Stimulated activated memory B cell treated with anti-CD40 and anti-IgM and Interleukin-4, amounts not matched to agents 10 μg/mL and 1 μg/mL and 100 μg/mL, for 72 hours (primary cell): ENCODE results near the gene SLC2A2.
A peak's percentile ranks its signal among the peaks of the same experiment; 100 is the strongest.

Experiments used
- ATAC-seq: fragments of 150-1000 bp; cut with Tn5 transposase; 2 replicates; pipeline ENCODE4 v1.10.0; 2021
- H3K27ac Mint-ChIP-seq: one replicate; pipeline ENCODE4 v1.8.0; 2022; ENCODE audit warnings: mild to moderate bottlenecking, mixed read lengths
- H3K27me3 Mint-ChIP-seq: one replicate; pipeline ENCODE4 v1.8.0; 2022; ENCODE audit warnings: mixed read lengths
- H3K36me3 Mint-ChIP-seq: one replicate; pipeline ENCODE4 v1.8.0; 2022; ENCODE audit warnings: mixed read lengths
- H3K4me1 Mint-ChIP-seq: one replicate; pipeline ENCODE4 v1.8.0; 2022; ENCODE audit warnings: mixed read lengths
- H3K4me3 Mint-ChIP-seq: one replicate; pipeline ENCODE4 v1.8.0; 2022; ENCODE audit warnings: mild to moderate bottlenecking, moderate library complexity, mixed read lengths
- H3K9me3 Mint-ChIP-seq: one replicate; pipeline ENCODE4 v1.8.0; 2022; ENCODE audit warnings: mixed read lengths

SLC2A2 gene

DNA sequence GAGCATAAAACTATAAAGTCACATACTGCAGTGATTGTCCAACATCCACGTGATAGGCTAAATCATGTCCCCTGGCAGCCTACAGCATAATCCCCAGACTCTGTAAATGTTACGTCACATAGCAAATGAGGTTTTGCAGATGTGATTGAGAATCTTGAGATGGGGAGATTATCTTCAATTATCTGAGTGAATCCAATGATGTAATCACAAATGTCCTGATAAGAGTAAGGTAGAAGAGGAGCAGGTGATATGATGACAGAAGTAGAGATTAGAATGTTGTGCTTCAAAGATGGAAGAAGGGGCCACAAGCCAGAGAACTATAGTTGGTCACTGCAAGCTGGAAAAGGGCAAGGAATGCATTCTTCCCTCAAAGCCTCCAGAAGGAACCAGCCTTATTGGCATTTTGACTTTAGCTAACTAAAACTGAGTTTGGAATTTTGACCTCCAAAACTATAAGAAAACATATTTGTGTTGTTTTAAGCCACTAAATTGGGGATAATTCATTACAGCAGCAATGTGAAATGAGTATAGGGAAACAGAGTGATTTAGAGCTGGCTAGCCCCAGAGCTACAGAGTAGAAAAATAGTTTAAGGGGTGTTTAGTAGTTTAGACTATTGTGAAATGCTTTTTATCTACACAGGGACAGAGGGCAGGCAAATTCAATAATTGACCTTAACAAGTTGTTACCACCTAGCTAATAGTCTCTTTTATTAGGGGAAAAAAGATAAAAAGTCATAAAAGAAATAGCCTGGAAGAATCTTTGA, 15.2 kb downstream of the SLC2A2 start:
- H3K27ac Mint-ChIP-seq, result no peak overlapping the region
- H3K9me3 Mint-ChIP-seq, result no peaks in the 10 kb centered on the region
- no peak overlapping the region for H3K4me3 Mint-ChIP-seq
- H3K36me3 Mint-ChIP-seq, result no peaks in the 10 kb centered on the region
- no peaks in the 10 kb centered on the region for H3K4me1 Mint-ChIP-seq
- no peak for ATAC-seq
- H3K27me3 Mint-ChIP-seq, result peaks cover 9% of the 10 kb centered on the region

DNA sequence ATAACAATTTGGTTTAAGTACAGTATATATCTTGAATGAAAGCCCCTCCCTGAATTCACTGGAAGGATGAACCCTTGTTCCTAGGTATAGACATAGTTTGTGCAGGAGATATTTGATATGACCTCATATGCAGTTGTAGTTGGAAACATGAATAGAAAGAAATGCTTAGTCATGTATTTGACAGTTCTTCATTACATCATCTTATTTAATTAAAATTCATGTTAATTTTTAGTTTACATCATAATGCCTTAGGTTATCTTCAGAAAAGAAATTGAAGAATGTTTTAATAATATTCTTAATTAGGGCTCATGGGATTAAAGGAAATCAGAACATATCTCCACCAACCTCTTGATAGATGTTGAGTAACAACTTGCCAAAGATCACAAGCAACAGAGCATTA, 19.2 kb downstream of the SLC2A2 start:
- no peak for ATAC-seq
- Mint-ChIP-seq H3K27me3 (no peaks in the 10 kb centered on the region), H3K27ac (no peak overlapping the region), H3K9me3 (no peaks in the 10 kb centered on the region), H3K4me3 (no peak overlapping the region), H3K4me1 (no peaks in the 10 kb centered on the region), H3K36me3 (no peaks in the 10 kb centered on the region)

DNA sequence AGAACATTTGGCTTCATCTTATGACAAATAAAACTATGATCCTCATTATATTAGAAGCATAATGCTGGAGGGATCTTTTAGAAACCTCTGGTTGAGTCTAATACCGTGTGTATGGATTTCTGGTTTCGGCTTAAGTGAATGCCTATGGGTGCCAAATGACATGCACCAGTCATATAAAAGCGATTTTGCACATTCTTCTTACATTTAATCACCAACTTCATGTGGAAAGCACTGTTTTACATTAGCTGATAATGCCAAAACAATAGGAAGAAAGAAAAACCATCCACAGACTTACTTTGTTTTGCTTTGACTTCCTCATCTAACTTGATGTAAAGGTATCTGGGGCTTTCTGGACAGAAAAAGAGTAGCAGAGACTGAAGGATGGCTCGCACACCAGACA, 20.9 kb downstream of the SLC2A2 start:
- Mint-ChIP-seq H3K27me3 (no peaks in the 10 kb centered on the region), H3K36me3 (no peaks in the 10 kb centered on the region), H3K4me3 (no peak overlapping the region), H3K9me3 (no peaks in the 10 kb centered on the region), H3K4me1 (no peaks in the 10 kb centered on the region), H3K27ac (no peak overlapping the region)
- ATAC-seq, result no peak

DNA sequence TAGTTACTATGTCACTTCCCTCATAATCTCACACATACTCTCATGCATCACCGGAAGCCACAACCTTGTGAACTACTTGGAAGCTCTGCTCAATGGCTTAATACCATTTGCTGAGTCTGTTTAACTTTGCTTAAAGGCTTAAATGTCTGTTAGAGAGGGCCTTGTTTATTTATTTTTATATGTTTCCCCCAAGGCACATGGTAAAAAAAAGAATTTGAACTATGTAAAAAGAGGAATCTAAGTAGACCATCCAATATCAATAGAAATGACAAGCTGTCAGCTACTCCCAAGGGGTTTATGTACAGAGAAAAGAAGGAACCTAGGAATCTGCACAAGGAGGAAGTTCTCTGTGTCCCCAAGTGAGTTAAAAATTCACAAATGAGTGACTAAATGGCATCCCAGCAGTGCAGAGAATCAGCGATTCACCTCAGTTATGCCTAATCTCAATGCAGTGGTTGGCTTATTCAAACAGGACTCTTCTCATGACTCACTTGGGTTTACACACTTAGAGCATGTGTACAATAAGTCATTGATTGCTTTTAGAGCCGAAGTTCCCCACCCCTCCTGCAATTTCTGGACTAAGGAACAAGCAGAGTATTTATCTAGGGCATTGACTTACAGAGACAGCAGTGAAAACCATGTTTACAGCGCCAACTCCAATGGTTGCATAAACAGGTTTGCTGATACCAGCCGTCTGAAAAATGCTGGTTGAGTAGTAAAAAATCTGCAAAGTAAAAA, 24.4 kb downstream of the SLC2A2 start:
- no peaks in the 10 kb centered on the region for H3K4me1 Mint-ChIP-seq

DNA sequence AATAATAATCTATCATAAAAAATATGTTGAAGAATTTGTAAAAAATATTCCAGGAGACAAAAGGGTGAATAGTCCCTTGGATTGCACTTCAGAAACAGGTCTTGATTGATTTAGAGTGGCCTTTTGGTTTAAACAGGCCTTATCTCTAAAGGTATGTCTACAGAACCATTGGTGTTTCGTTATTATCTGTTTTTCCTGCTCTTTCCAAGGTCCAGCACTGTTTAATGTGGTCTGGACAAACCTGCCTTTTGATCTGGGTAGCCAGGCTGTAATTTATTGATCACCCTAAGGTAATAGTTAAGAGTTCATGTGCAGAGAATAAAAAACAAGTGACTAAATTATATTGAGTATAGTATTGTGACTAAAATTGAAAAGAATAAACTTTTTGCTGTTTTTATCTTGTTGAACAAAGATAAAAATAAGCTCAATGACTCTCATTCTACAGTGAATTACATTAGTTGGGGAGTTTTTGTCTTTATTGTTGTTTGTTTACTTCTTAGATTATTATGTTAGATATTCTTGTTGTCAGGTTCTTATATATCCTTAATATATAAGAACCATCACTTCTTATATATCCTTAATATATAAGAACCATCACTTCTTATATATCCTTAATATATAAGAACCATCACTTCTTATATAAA, 25.1 kb downstream of the SLC2A2 start:
- Mint-ChIP-seq H3K27ac (no peak overlapping the region), H3K4me1 (no peaks in the 10 kb centered on the region), H3K9me3 (no peaks in the 10 kb centered on the region), H3K4me3 (no peak overlapping the region), H3K36me3 (no peaks in the 10 kb centered on the region), H3K27me3 (no peaks in the 10 kb centered on the region)
- no peak for ATAC-seq

More for the DNA sequence above, 24.4 kb downstream of the SLC2A2 start:
- H3K27ac Mint-ChIP-seq, result no peak overlapping the region
- H3K4me3 Mint-ChIP-seq, result no peak overlapping the region
- H3K36me3 Mint-ChIP-seq, result no peaks in the 10 kb centered on the region
- ATAC-seq, result peak; percentile 40
- H3K27me3 Mint-ChIP-seq, result no peaks in the 10 kb centered on the region
- H3K9me3 Mint-ChIP-seq, result no peaks in the 10 kb centered on the region

DNA sequence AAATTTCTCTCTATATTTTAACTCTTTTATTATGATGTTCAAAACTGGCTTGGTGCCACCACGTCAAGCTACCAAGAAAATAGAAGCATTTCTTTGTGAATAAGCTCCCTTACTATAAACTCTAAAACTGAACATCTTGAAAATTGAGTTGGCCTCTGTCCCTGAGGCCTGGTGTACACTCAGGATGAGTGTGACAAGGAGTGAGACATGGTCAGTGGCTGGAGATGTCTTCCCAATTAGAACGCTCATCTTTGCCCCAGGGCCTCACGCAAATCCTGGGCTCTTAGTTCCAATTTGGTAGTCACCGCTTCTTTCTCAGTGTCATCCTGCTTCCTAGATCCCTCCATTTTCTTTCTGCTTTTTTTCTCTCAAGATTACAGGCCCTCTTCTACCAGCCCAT, 26.2 kb downstream of the SLC2A2 start:
- Mint-ChIP-seq H3K9me3 (no peaks in the 10 kb centered on the region), H3K36me3 (no peaks in the 10 kb centered on the region), H3K27me3 (no peaks in the 10 kb centered on the region), H3K4me1 (no peaks in the 10 kb centered on the region), H3K27ac (no peak overlapping the region), H3K4me3 (no peak overlapping the region)
- no peak for ATAC-seq

DNA sequence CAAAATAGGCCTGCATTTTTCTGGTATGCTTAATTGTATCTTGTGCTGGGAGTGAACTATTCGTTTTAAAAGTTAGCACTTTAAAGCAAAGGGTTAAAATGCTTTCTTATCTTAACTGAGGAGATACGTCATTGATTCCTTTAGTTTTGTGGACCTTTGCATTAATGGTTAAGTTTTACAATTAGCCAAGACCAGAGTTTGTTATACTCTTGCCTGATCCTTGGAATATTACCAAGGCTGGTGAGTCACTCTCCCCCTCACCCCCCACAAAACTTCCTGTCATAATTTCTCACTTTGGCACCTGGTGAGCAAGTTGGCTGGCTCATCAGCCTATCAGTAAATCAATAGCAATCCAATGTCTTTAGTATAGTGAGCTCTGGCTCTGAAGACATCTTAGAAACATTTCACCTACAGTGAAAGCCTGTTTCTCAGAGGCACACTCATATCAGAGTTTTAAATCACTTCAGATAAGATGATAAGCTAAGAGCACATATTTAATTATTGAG, 26.7 kb downstream of the SLC2A2 start:
- ATAC-seq, result no peak
- Mint-ChIP-seq H3K4me1 (no peaks in the 10 kb centered on the region), H3K9me3 (no peaks in the 10 kb centered on the region), H3K36me3 (no peaks in the 10 kb centered on the region), H3K4me3 (no peak overlapping the region), H3K27ac (no peak overlapping the region), H3K27me3 (no peaks in the 10 kb centered on the region)

DNA sequence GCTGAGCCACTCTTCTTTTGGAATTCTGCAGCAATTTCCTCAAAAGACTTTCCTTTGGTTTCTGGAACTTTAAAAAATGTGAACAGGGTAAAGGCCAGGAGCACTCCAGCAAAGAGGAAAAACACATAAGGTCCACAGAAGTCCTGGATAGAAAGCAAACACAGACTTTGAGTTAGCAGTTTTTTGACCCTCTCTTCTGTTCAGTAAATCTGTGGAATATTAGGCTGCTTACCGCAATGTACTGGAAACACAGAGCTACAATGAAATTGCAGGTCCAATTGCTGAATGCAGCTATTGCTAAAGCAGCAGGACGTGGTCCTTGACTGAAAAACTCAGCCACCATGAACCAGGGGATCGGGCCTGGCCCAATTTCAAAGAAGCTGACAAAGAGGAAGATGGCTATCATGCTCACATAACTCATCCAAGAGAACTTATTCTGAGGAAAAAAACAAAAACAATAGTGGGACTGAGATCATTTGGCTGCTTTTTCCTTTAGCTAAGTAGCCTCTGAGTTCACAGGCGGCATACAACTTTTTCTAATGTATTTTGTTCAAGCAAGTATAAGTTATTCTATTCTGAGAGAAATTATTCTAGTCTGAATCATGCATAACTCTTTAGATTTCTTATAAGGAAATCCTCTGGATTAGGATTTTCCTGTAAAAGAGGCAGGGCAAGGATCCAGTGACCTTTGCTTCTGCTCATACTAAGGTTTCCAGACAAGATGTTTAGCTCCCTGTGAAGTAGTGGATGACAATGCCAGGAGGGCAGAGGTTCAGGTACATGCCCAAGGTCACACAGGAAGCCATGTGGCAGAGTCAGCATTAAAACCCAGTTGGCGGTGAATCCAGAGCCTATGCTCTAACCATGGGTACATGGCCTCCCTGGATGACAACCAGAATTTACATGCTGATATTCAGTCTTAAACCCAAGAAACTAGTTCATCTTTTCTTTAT, 28.3 kb downstream of the SLC2A2 start:
- Mint-ChIP-seq H3K4me3 (no peak overlapping the region), H3K9me3 (no peaks in the 10 kb centered on the region), H3K36me3 (no peaks in the 10 kb centered on the region), H3K4me1 (no peaks in the 10 kb centered on the region), H3K27ac (no peak overlapping the region), H3K27me3 (no peaks in the 10 kb centered on the region)
- ATAC-seq, result no peak

DNA sequence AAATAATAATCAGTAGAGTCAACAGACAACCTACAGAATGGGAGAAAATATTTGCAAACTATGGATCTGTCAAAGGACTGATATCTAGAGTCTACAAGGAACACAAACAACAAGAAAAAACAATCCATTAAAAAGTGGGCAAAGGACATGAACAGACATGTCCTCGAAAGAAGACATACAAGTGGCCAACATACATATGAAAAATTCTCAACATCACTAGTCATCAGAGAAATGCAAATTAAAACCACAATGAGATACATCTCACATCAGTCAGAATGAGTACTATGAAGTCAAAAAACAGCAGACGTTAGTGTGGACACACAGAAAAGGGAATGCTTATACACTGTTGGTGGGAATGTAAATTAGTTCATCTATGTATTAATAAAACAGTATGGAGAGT, 33.7 kb downstream of the SLC2A2 start:
- Mint-ChIP-seq H3K36me3 (no peaks in the 10 kb centered on the region), H3K4me3 (no peak overlapping the region), H3K9me3 (peaks cover 5% of the 10 kb centered on the region), H3K27ac (no peak overlapping the region), H3K27me3 (peaks cover 16% of the 10 kb centered on the region), H3K4me1 (no peaks in the 10 kb centered on the region)
- no peak for ATAC-seq

DNA sequence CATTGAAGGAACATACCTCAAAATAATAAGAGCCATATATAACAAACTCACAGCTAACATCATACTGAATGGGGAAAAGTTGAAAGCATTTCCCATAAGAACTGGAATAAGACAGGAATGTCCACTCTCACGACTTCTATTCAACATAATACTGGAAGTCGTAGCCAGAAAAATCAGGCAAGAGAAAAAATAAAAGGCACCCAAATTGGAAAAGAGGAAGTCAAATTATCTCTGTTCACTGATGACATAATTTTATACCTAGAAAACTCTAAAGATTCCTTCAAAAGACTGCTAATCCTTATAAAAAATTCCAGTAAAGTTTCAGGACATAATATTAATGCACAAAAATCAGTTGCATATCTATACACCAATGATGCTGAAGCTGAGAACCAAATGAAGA, 34.9 kb downstream of the SLC2A2 start:
- no peak overlapping the region for H3K4me3 Mint-ChIP-seq
- ATAC-seq, result no peak
- peaks cover 5% of the 10 kb centered on the region for H3K9me3 Mint-ChIP-seq
- H3K27ac Mint-ChIP-seq, result no peak overlapping the region
- H3K36me3 Mint-ChIP-seq, result no peaks in the 10 kb centered on the region
- H3K4me1 Mint-ChIP-seq, result no peaks in the 10 kb centered on the region
- H3K27me3 Mint-ChIP-seq, result peaks cover 24% of the 10 kb centered on the region

DNA sequence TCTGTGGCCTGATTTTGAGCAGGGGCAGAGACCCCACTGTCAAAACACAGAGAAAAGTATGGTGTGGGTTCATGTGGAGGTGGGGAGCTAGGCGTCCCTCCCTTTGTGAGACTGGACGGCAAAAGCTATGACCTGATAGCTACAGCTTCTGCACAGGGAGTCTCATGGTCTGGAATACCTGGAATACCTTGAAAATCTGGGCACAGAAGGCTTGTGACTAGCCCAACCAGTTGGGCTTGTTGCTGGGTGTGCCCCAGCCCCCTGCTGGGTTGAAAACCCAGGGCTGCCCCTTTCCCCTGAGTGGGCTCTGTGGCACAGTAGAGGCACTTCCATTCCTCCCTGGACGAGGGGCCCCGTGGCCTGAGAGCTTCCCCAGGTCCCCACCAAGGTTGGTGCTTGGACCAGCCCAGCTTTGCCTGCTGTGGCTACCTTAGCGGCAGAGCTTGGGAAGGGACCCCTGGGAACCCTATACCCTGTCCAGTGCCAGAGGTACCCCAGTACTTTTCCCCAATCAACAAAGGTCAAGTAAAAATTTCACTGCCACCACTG, 37.3 kb downstream of the SLC2A2 start:
- peaks cover 5% of the 10 kb centered on the region for H3K9me3 Mint-ChIP-seq
- H3K27me3 Mint-ChIP-seq, result peaks cover 43% of the 10 kb centered on the region
- no peak overlapping the region for H3K27ac Mint-ChIP-seq
- no peaks in the 10 kb centered on the region for H3K36me3 Mint-ChIP-seq
- H3K4me1 Mint-ChIP-seq, result no peaks in the 10 kb centered on the region
- peak; percentile 53 for ATAC-seq
- H3K4me3 Mint-ChIP-seq, result no peak overlapping the region

DNA sequence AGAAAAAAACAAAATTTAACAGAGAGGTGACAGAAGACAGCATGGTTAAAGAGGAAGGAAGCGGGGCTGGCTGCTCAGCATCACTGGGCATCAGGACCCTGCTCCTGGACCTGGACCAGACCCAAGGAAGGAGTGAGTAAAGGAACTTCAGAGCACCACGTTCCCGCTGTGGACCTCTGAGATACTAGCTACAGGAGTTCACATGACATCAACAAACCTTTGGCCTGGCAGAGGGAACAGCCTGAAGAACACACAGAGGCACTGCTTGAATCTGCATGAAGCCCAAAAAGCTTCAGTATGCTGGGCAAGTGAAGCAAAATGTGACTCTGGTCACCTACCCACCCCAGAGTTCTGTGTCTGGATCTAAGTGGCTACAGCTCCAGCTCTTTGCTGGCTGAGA, 38.1 kb downstream of the SLC2A2 start:
- H3K27ac Mint-ChIP-seq, result no peak overlapping the region
- H3K4me3 Mint-ChIP-seq, result no peak overlapping the region
- peaks cover 43% of the 10 kb centered on the region for H3K27me3 Mint-ChIP-seq
- no peaks in the 10 kb centered on the region for H3K4me1 Mint-ChIP-seq
- no peaks in the 10 kb centered on the region for H3K36me3 Mint-ChIP-seq
- no peak for ATAC-seq
- H3K9me3 Mint-ChIP-seq, result peaks cover 5% of the 10 kb centered on the region

DNA sequence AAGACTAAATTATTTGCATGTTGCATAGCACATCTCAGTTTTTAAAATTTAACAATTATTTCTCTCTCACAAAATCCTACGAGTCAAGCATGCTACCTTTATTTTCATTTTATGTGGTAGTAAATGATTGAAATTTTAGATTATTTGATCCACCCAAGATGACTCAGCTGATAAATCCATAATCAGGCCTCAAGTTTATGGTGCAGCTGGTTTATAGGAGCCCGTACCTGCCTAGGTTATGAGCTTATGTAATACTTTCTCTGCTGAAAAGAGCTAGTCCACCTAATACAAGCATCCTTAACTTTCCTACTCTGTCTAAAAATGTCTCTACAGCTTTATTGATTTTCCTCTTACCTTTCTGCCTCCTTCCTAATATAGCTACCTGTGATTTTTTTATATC, 41.2 kb downstream of the SLC2A2 start:
- Mint-ChIP-seq H3K27me3 (peaks cover 40% of the 10 kb centered on the region), H3K4me3 (no peak overlapping the region), H3K4me1 (no peaks in the 10 kb centered on the region), H3K36me3 (no peaks in the 10 kb centered on the region), H3K9me3 (no peaks in the 10 kb centered on the region), H3K27ac (no peak overlapping the region)
- no peak for ATAC-seq

DNA sequence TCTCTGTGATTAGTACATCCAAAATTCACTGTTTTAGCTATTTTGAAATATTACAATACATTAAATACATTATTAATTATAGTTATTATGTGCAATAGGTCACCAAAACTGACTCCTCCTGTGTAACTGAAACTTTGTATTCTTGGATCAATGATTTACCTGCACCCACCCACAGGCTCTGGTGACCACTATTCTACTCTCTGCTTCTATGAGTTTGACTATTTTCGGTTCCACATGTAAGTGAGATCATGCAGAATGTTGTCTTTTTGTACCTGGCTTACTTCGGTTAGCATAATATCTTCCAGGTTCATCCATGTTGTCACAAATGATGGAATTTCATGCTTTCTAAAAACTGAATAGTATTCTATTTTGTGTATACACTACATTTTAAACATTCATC, 43.8 kb downstream of the SLC2A2 start:
- Mint-ChIP-seq H3K4me1 (no peaks in the 10 kb centered on the region), H3K27me3 (peaks cover 26% of the 10 kb centered on the region), H3K36me3 (no peaks in the 10 kb centered on the region), H3K4me3 (no peak overlapping the region), H3K27ac (no peak overlapping the region), H3K9me3 (no peaks in the 10 kb centered on the region)
- no peak for ATAC-seq
